Hepatocyte (in vitro differentiated cells): ENCODE results near the gene ZNF594. TPM values are rescaled to one million over a fixed set of nuclear protein-coding genes. Genes with fewer than 3 reads are reported as not detected.
A peak's percentile ranks its signal among the peaks of the same experiment; 100 is the strongest.
"Not testable (repeated sequence)": the region's sequence is repeated elsewhere in the genome, so short reads cannot be mapped to it uniquely, and the experiment has no call there.

Experiments
- DNase-seq: peaks from one replicate; pipeline ENCODE4 v3.0.0-alpha.2; 2016; ENCODE audit warnings: low spot score
- H2AFZ ChIP-seq: fragments of 200-600 bp; sonication (generic); 2 replicates; pipeline ENCODE4 v1.6.0; 2016; ENCODE audit warnings: antibody characterized with exemption, mild to moderate bottlenecking
- H3K27ac ChIP-seq: fragments of 200-600 bp; sonication (generic); 2 replicates; pipeline ENCODE4 v1.5.1; 2016; ENCODE audit warnings: mild to moderate bottlenecking
- H3K27me3 ChIP-seq: fragments of 200-600 bp; sonication (generic); 2 replicates; pipeline ENCODE4 v1.6.1; 2016
- H3K36me3 ChIP-seq: fragments of 200-600 bp; sonication (generic); replicated peaks from 2 replicates; pipeline ENCODE4 v1.5.1; 2016; ENCODE audit warnings: low read depth; ENCODE audit not compliant: insufficient read depth
- H3K4me1 ChIP-seq: fragments of 200-600 bp; sonication (generic); 2 replicates; pipeline ENCODE4 v1.5.1; 2016; ENCODE audit warnings: mild to moderate bottlenecking, moderate library complexity; ENCODE audit not compliant: insufficient read depth
- H3K4me2 ChIP-seq: fragments of 200-600 bp; sonication (generic); 2 replicates; pipeline ENCODE4 v1.6.0; 2016
- H3K4me3 ChIP-seq: fragments of 200-600 bp; sonication (generic); 2 replicates; pipeline ENCODE4 v1.5.1; 2016; ENCODE audit warnings: mild to moderate bottlenecking
- H3K79me2 ChIP-seq: fragments of 200-600 bp; sonication (generic); 2 replicates; pipeline ENCODE4 v1.6.0; 2017; ENCODE audit warnings: mild to moderate bottlenecking
- H3K9me2 ChIP-seq: fragments of 200-600 bp; sonication (generic); replicated peaks from 2 replicates; pipeline ENCODE4 v1.6.0; 2017; ENCODE audit warnings: mild to moderate bottlenecking; ENCODE audit not compliant: insufficient read depth
- H3K9me3 ChIP-seq: fragments of 200-600 bp; sonication (generic); 2 replicates; pipeline ENCODE4 v1.5.1; 2016; ENCODE audit warnings: low read depth, mild to moderate bottlenecking
- H4K20me1 ChIP-seq: fragments of 200-600 bp; sonication (generic); 2 replicates; pipeline ENCODE4 v1.6.0; 2016; ENCODE audit warnings: mild to moderate bottlenecking; ENCODE audit not compliant: insufficient read depth, poor library complexity, severe bottlenecking
- EZH2 ChIP-seq: fragments of 200-600 bp; sonication (generic); IDR thresholded peaks from 2 replicates; pipeline ENCODE4 v1.6.1; 2016; ENCODE audit warnings: antibody characterized with exemption, mild to moderate bottlenecking, borderline replicate concordance
- EZH2phosphoT487 ChIP-seq: fragments of 200-600 bp; sonication (generic); IDR thresholded peaks from one replicate; pipeline ENCODE4 v1.6.1; 2018; ENCODE audit warnings: antibody characterized with exemption, mild to moderate bottlenecking, low read depth, moderate library complexity; ENCODE audit not compliant: unreplicated experiment, severe bottlenecking
- WGBS: methylation state at CpG from one replicate; pipeline ENCODE4 v1.1.6; 2016; ENCODE audit warnings: low lambda C conversion rate; ENCODE audit errors: missing lambda C conversion rate; 5-methylcytosine and 5-hydroxymethylcytosine counted together
- polyA plus RNA-seq: library from polyadenylated mRNA; unstranded; fragments of >200 nt; fragmentation: Nextera tagmentation; extraction: Ambion mirVana; gene quantifications from 2 replicates; pipeline ENCODE4 v1.2.1, GENCODE V29; 2016
- total RNA-seq: library from RNA; depleted of rRNA; stranded (reverse); fragments of >200 nt; gene quantifications from 2 replicates; pipeline ENCODE4 v1.2.3, GENCODE V29; 2014
- TF ChIP-seq, protein P1 (sequence below): fragments of 200-600 bp; sonication (generic); IDR thresholded peaks from 2 replicates; pipeline ENCODE4 v1.5.1; 2016; ENCODE audit warnings: antibody characterized with exemption, mild to moderate bottlenecking; ENCODE audit not compliant: poor library complexity

Gene ZNF594
- total RNA-seq: 6.2 and 7.7 TPM in 2 replicates
- 2.8 and 3.0 TPM in 2 replicates for polyA plus RNA-seq

- H3K79me2 ChIP-seq: peaks cover 23% of the 10 kb centered on the region
- H3K4me3 ChIP-seq: peak within 1 kb of the TSS; percentile 43
- H2AFZ ChIP-seq: peak within 1 kb of the TSS; percentile 66
- TF ChIP-seq EZH2phosphoT487: no peak
- TF ChIP-seq, protein P1, sequence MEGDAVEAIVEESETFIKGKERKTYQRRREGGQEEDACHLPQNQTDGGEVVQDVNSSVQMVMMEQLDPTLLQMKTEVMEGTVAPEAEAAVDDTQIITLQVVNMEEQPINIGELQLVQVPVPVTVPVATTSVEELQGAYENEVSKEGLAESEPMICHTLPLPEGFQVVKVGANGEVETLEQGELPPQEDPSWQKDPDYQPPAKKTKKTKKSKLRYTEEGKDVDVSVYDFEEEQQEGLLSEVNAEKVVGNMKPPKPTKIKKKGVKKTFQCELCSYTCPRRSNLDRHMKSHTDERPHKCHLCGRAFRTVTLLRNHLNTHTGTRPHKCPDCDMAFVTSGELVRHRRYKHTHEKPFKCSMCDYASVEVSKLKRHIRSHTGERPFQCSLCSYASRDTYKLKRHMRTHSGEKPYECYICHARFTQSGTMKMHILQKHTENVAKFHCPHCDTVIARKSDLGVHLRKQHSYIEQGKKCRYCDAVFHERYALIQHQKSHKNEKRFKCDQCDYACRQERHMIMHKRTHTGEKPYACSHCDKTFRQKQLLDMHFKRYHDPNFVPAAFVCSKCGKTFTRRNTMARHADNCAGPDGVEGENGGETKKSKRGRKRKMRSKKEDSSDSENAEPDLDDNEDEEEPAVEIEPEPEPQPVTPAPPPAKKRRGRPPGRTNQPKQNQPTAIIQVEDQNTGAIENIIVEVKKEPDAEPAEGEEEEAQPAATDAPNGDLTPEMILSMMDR: peak; percentile 92
- no peak for TF ChIP-seq EZH2
- 14% methylated on average over 64 of the region's 82 CpGs for WGBS
- H4K20me1 ChIP-seq: no peaks in the 10 kb centered on the region
- peaks cover 6% of the 10 kb centered on the region for H3K4me1 ChIP-seq
- DNase-seq: peak; percentile 98
- peaks cover 17% of the 10 kb centered on the region for H3K9me3 ChIP-seq
- no peaks in the 10 kb centered on the region for H3K9me2 ChIP-seq
- peak within 1 kb of the TSS; percentile 54 for H3K27ac ChIP-seq
- H3K36me3 ChIP-seq: no peaks in the 10 kb centered on the region
- H3K27me3 ChIP-seq: no peaks in the 10 kb centered on the region
- peak within 1 kb of the TSS; percentile 93 for H3K4me2 ChIP-seq
These were observed at the start of gene ZNF594 for GRCh38 chr17:5191541-5192417. Gene ZNF594, minus strand, starts transcription at chr17:5191868. Its CDS starts 7,612 bp downstream, at chr17:5184256.

- DNase-seq, H2AFZ ChIP-seq, H3K9me2 ChIP-seq, H3K9me3 ChIP-seq, H3K36me3 ChIP-seq, H3K4me3 ChIP-seq, H3K4me1 ChIP-seq, H3K27me3 ChIP-seq, H3K27ac ChIP-seq, H3K4me2 ChIP-seq, H4K20me1 ChIP-seq, H3K79me2 ChIP-seq: not testable (repeated sequence)
- WGBS: 76% methylated on average over 7 of the region's 7 CpGs
These were observed 48.1 kb upstream of the ZNF594 start for GRCh38 chr17:5239769-5240168.

DNA sequence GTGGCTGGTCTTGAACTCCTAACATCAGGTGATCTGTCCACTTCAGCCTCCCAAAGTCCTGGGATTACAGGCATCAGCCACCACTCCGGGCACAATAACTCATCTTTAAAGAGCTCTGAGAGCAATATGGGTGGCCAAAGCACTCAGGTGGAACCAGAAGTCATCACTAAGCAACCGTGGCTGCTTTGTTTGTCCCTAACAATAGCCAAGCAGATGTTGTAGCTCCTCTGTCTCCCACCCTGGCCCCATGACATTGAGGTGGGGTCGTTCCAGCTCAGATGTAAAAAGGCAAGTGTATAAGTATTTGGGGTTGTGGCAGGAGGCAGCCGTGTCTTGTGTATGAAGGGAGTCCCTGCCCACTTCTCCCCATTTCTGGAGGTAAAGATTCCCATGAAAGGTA, 46.7 kb upstream of the ZNF594 start:
- no peaks in the 10 kb centered on the region for H4K20me1 ChIP-seq
- H3K27ac ChIP-seq: no peak overlapping the region
- no peaks in the 10 kb centered on the region for H3K9me3 ChIP-seq
- H3K4me1 ChIP-seq: peaks cover 5% of the 10 kb centered on the region
- no peak overlapping the region for H3K4me2 ChIP-seq
- H3K4me3 ChIP-seq: no peak overlapping the region
- TF ChIP-seq EZH2: no peak
- TF ChIP-seq, protein P1: no peak
- TF ChIP-seq EZH2phosphoT487: no peak
- no peak overlapping the region for H2AFZ ChIP-seq
- no peaks in the 10 kb centered on the region for H3K27me3 ChIP-seq
- H3K79me2 ChIP-seq: no peaks in the 10 kb centered on the region
- DNase-seq: no peak
- no peaks in the 10 kb centered on the region for H3K36me3 ChIP-seq
- 70% methylated on average over 4 of the region's 4 CpGs for WGBS
- no peaks in the 10 kb centered on the region for H3K9me2 ChIP-seq

DNA sequence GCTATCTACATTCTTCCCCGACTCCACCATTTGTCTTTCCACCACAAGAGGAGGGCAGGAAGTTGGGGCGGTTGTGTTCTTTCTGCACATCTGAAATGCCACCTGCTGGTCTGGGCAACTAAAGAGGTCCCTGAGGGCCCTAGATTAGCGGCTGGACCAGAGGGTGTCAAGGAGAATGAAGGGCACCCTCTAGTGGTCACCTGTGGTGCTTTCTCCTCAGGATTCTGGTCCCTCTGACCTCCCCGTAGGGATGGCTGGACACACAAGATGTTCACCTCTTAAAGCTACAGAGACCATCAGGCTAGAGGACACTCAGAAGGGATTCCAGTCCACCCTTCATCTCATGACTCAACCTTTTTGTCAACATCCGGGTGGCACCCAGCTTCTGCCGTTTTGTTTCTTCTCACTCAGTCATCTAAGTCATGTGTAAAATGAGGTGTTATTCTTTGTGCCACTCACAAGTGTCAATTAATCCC, 45.9 kb upstream of the ZNF594 start:
- H3K36me3 ChIP-seq: no peaks in the 10 kb centered on the region
- peak; percentile 75 for DNase-seq
- H3K9me2 ChIP-seq: no peaks in the 10 kb centered on the region
- no peak overlapping the region for H2AFZ ChIP-seq
- H3K9me3 ChIP-seq: no peaks in the 10 kb centered on the region
- H3K4me3 ChIP-seq: no peak overlapping the region
- no peak for TF ChIP-seq EZH2phosphoT487
- TF ChIP-seq, protein P1: peak; percentile 55
- no peaks in the 10 kb centered on the region for H4K20me1 ChIP-seq
- 18% methylated on average over 6 of the region's 6 CpGs for WGBS
- H3K27ac ChIP-seq: no peak overlapping the region
- no peaks in the 10 kb centered on the region for H3K79me2 ChIP-seq
- no peak overlapping the region for H3K4me2 ChIP-seq
- no peaks in the 10 kb centered on the region for H3K27me3 ChIP-seq
- H3K4me1 ChIP-seq: no peaks in the 10 kb centered on the region
